Hematopoietic multipotent progenitor cell treated with erythropoietin and hydrocortisone succinate and interleukin-3 and kit ligand, for 4 days (in vitro differentiated cells): ENCODE data around the gene MUCL3.
"Not testable (repeated sequence)": the region's sequence is repeated elsewhere in the genome, so short reads cannot be mapped to it uniquely, and the experiment has no call there.

Source experiments
- DNase-seq: peaks from one replicate; pipeline ENCODE4 v3.0.0-alpha.2; 2015

Gene MUCL3

GRCh38 chr6:30940361-30940986, at the start of gene MUCL3:
Gene MUCL3, plus strand, starts transcription at chr6:30940973. Its CDS starts 27 bp downstream, at chr6:30941000.
- DNase-seq, result no peak

- no peak for DNase-seq
Measured at GRCh38 chr6:30891450-30891723, 49.4 kb upstream of the MUCL3 start.

- DNase-seq, result peak; percentile 20
Measured at GRCh38 chr6:30891816-30892538, 48.8 kb upstream of the MUCL3 start.

GRCh38 chr6:30893001-30893591, 47.7 kb upstream of the MUCL3 start:
- DNase-seq, result no peak

GRCh38 chr6:30893666-30894065, 47.1 kb upstream of the MUCL3 start:
- no peak for DNase-seq

- DNase-seq, result no peak
Measured at GRCh38 chr6:30894381-30894780, 46.4 kb upstream of the MUCL3 start.

- DNase-seq, result no peak
Measured at GRCh38 chr6:30894935-30895334, 45.8 kb upstream of the MUCL3 start.

- DNase-seq, result no peak
Measured at GRCh38 chr6:30895343-30895742, 45.4 kb upstream of the MUCL3 start.

- DNase-seq, result no peak
Measured at GRCh38 chr6:30896541-30896940, 44.2 kb upstream of the MUCL3 start.

- DNase-seq, result no peak
Measured at GRCh38 chr6:30897882-30898281, 42.9 kb upstream of the MUCL3 start.

GRCh38 chr6:30898750-30899360, 41.9 kb upstream of the MUCL3 start:
- DNase-seq, result no peak

GRCh38 chr6:30900863-30901417, 39.8 kb upstream of the MUCL3 start:
- no peak for DNase-seq

GRCh38 chr6:30901436-30901835, 39.3 kb upstream of the MUCL3 start:
- DNase-seq, result no peak

GRCh38 chr6:30902196-30902595, 38.6 kb upstream of the MUCL3 start:
- DNase-seq, result not testable (repeated sequence)

- DNase-seq, result no peak
Measured at GRCh38 chr6:30902709-30903108, 38.1 kb upstream of the MUCL3 start.

- no peak for DNase-seq
Measured at GRCh38 chr6:30903236-30903635, 37.5 kb upstream of the MUCL3 start.

GRCh38 chr6:30907290-30907757, 33.4 kb upstream of the MUCL3 start:
- not testable (repeated sequence) for DNase-seq

GRCh38 chr6:30907758-30908591, 32.8 kb upstream of the MUCL3 start, which contains the start of gene GTF2H4:
Gene GTF2H4, plus strand, starts transcription at chr6:30908207.
- peak; percentile 100 for DNase-seq

- no peak for DNase-seq
Measured at GRCh38 chr6:30908700-30909099, 32.1 kb upstream of the MUCL3 start.

- DNase-seq, result not testable (repeated sequence)
Measured at GRCh38 chr6:30910473-30910872, 30.3 kb upstream of the MUCL3 start.

- DNase-seq, result no peak
Measured at GRCh38 chr6:30912746-30913520, 27.8 kb upstream of the MUCL3 start.

- no peak for DNase-seq
Measured at GRCh38 chr6:30913721-30914075, 27.1 kb upstream of the MUCL3 start.
